H1 (cell line): ENCODE measurements around the gene PM20D1. TPM values are rescaled to one million over a fixed set of nuclear protein-coding genes. Genes with fewer than 3 reads are reported as not detected.

Experiments used
- CTCF ChIA-PET: fragments of 300-600 bp; sonication (Branson Sonifier 250); formaldehyde crosslinking; loops from one replicate; lab custom pipeline; 2021; ENCODE audit not compliant: partially characterized antibody; lab: Charles Lee
- POLR2A ChIA-PET: fragments of 300-600 bp; sonication (Branson Sonifier 250); formaldehyde crosslinking; loops from one replicate; lab custom pipeline; 2021; ENCODE audit warnings: inconsistent platforms; ENCODE audit not compliant: partially characterized antibody; lab: Charles Lee
- DNase-seq, 2 experiments: peaks; one replicate each; pipeline versions ENCODE4 v3.0.0 to v3.0.0-alpha.2; 2010 to 2022; ENCODE audit warnings: low spot score in 2 of 2, low read depth in 1 of 2, mixed read lengths in 1 of 2
- FAIRE-seq: peaks from 2 replicates; lab custom pipeline; 2011; peaks lifted over from hg19 to GRCh38; lab: Jason Lieb, UNC
- H2AFZ ChIP-seq: 2 replicates; pipeline ENCODE4 v1.8.1; 2012; ENCODE audit warnings: low read length, inconsistent platforms
- H2AK5ac ChIP-seq: 2 replicates; pipeline ENCODE4 v1.6.1; 2013; ENCODE audit warnings: low read depth, low read length
- H2BK120ac ChIP-seq: replicated peaks from 2 replicates; pipeline ENCODE3; 2013; ENCODE audit warnings: low read depth, low read length, inconsistent platforms
- H2BK12ac ChIP-seq: 2 replicates; pipeline ENCODE4 v1.6.1; 2013; ENCODE audit warnings: low read depth, low read length
- H2BK15ac ChIP-seq: 2 replicates; pipeline ENCODE4 v1.6.1; 2013; ENCODE audit warnings: low read length
- H2BK20ac ChIP-seq: 2 replicates; pipeline ENCODE4 v1.6.1; 2013; ENCODE audit warnings: low read length
- H2BK5ac ChIP-seq: 2 replicates; pipeline ENCODE4 v1.6.1; 2013; ENCODE audit warnings: low read depth, low read length
- H3K14ac ChIP-seq: 2 replicates; pipeline ENCODE4 v1.6.1; 2013; ENCODE audit warnings: inconsistent platforms; ENCODE audit not compliant: insufficient read length
- H3K18ac ChIP-seq: 2 replicates; pipeline ENCODE4 v1.6.1; 2013; ENCODE audit warnings: low read length; ENCODE audit errors: extremely low read depth
- H3K23ac ChIP-seq: 2 replicates; pipeline ENCODE4 v1.6.1; 2013; ENCODE audit warnings: inconsistent platforms; ENCODE audit not compliant: insufficient read length
- H3K23me2 ChIP-seq: 2 replicates; pipeline ENCODE4 v1.6.1; 2013; ENCODE audit warnings: low read depth, low read length
- H3K27ac ChIP-seq: 2 replicates; pipeline ENCODE4 v1.6.1; 2011; ENCODE audit warnings: low read depth, low read length, inconsistent platforms
- H3K27me3 ChIP-seq, 4 experiments: replicated peaks in 1 of 4; 1 replicate in 1 of 4; 2 replicates in 3 of 4; pipeline versions ENCODE4 v1.6.1 to v1.8.1; 2011 to 2013; ENCODE audit warnings: low read length in 3 of 4, mild to moderate bottlenecking in 3 of 4, inconsistent platforms in 2 of 4, mixed read lengths in 2 of 4, moderate library complexity in 1 of 4; ENCODE audit not compliant: control insufficient read depth in 3 of 4, insufficient read depth in 3 of 4; ENCODE audit errors: extremely low read depth in 1 of 4
- H3K36me3 ChIP-seq, 4 experiments: 2 replicates each; pipeline versions ENCODE4 v1.6.1 to v1.8.1; 2011 to 2013; ENCODE audit warnings: mild to moderate bottlenecking in 4 of 4, low read length in 3 of 4, moderate library complexity in 2 of 4, control low read depth in 1 of 4, inconsistent platforms in 1 of 4; ENCODE audit not compliant: insufficient read depth in 4 of 4, control insufficient read depth in 2 of 4
- H3K4ac ChIP-seq: replicated peaks from 2 replicates; pipeline ENCODE3; 2013; ENCODE audit warnings: low read length, low read depth, mixed read lengths, inconsistent platforms; ENCODE audit not compliant: insufficient read length
- H3K4me1 ChIP-seq, 4 experiments: replicated peaks in 1 of 4; 1 replicate in 1 of 4; 2 replicates in 3 of 4; pipeline versions ENCODE4 v1.6.1 to v1.8.1; 2011 to 2013; ENCODE audit warnings: low read length in 3 of 4, inconsistent platforms in 2 of 4, mixed read lengths in 1 of 4; ENCODE audit not compliant: insufficient read depth in 4 of 4, control insufficient read depth in 3 of 4
- H3K4me2 ChIP-seq, 2 experiments: 2 replicates each; pipeline versions ENCODE4 v1.6.1 to v1.8.1; 2011 to 2013; ENCODE audit warnings: low read depth in 2 of 2, low read length in 2 of 2, control low read depth in 1 of 2, inconsistent platforms in 1 of 2, mild to moderate bottlenecking in 1 of 2; ENCODE audit not compliant: insufficient read depth in 1 of 2
- H3K4me3 ChIP-seq, 4 experiments: fragments of 200-600, 300-600 bp in 1 of 4; sonication (generic), shearing (Covaris generic), sonication (Bioruptor Twin) in 1 of 4; 2 replicates each; pipeline versions ENCODE4 v1.5.1 to v1.8.1; 2011 to 2016; ENCODE audit warnings: low read length in 4 of 4, low read depth in 3 of 4, control low read depth in 2 of 4, inconsistent platforms in 2 of 4, mild to moderate bottlenecking in 2 of 4, mixed read lengths in 1 of 4, moderate library complexity in 1 of 4; ENCODE audit not compliant: insufficient read depth in 2 of 4; ENCODE audit errors: extremely low read depth in 1 of 4
- H3K56ac ChIP-seq: replicated peaks from 2 replicates; pipeline ENCODE3; 2013; ENCODE audit warnings: low read depth, mild to moderate bottlenecking, mixed read lengths, low read length, inconsistent platforms; ENCODE audit not compliant: insufficient read length
- H3K79me1 ChIP-seq: 2 replicates; pipeline ENCODE4 v1.6.1; 2013; ENCODE audit warnings: low read depth, low read length, control low read depth
- H3K79me2 ChIP-seq, 2 experiments: 2 replicates each; pipeline versions ENCODE4 v1.6.1 to v1.8.1; 2012 to 2013; ENCODE audit warnings: low read length in 2 of 2, mild to moderate bottlenecking in 2 of 2, inconsistent platforms in 1 of 2; ENCODE audit not compliant: insufficient read depth in 2 of 2, control insufficient read depth in 1 of 2
- H3K9ac ChIP-seq, 4 experiments: replicated peaks in 1 of 4; 1 replicate in 1 of 4; 2 replicates in 3 of 4; pipeline versions ENCODE4 v1.6.1 to v1.8.1; 2011 to 2013; ENCODE audit warnings: low read depth in 3 of 4, low read length in 3 of 4, control low read depth in 2 of 4, mild to moderate bottlenecking in 2 of 4, moderate library complexity in 2 of 4, inconsistent platforms in 1 of 4; ENCODE audit errors: extremely low read depth in 1 of 4
- H3K9me3 ChIP-seq, 2 experiments: 2 replicates each; pipeline versions ENCODE4 v1.6.1 to v1.8.1; 2012 to 2013; ENCODE audit warnings: mild to moderate bottlenecking in 2 of 2, moderate library complexity in 2 of 2, control low read depth in 1 of 2, inconsistent platforms in 1 of 2, low read depth in 1 of 2, low read length in 1 of 2, mixed read lengths in 1 of 2; ENCODE audit not compliant: insufficient read depth in 2 of 2
- H4K20me1 ChIP-seq, 2 experiments: replicated peaks in 1 of 2; 2 replicates each; pipeline versions ENCODE3 to v1.8.1; 2011 to 2013; ENCODE audit warnings: inconsistent platforms in 2 of 2, low read length in 2 of 2, mild to moderate bottlenecking in 1 of 2; ENCODE audit not compliant: insufficient read depth in 2 of 2, control insufficient read depth in 1 of 2
- H4K5ac ChIP-seq: 2 replicates; pipeline ENCODE4 v1.6.1; 2013; ENCODE audit warnings: low read length, low read depth, mixed read lengths, inconsistent platforms; ENCODE audit not compliant: insufficient read length
- H4K8ac ChIP-seq: 2 replicates; pipeline ENCODE4 v1.8.0; 2013; ENCODE audit warnings: mild to moderate bottlenecking, moderate library complexity, low read length, inconsistent platforms; ENCODE audit not compliant: insufficient read depth; ENCODE audit errors: extremely low read depth
- H4K91ac ChIP-seq: replicated peaks from 2 replicates; pipeline ENCODE3; 2013; ENCODE audit warnings: low read length, mixed read lengths, inconsistent platforms; ENCODE audit not compliant: insufficient read length
- ASH2L ChIP-seq: fragments of 200-600, 300-600 bp; sonication (generic); IDR thresholded peaks from one replicate; pipeline ENCODE4 v1.7.1; 2017; ENCODE audit warnings: low read length
- CHD2 ChIP-seq: IDR thresholded peaks from 2 replicates; pipeline ENCODE4 v1.6.1; 2012; ENCODE audit warnings: low read length, improper control_type of control experiment
- CREB1 ChIP-seq: IDR thresholded peaks from 2 replicates; pipeline ENCODE4 v1.6.1; 2012; ENCODE audit warnings: inconsistent platforms
- POLR2AphosphoS5 ChIP-seq: IDR thresholded peaks from 2 replicates; pipeline ENCODE4 v1.6.1; 2011; ENCODE audit warnings: low read depth, low read length
- SAP30 ChIP-seq: fragments of 300-600 bp; sonication (generic); IDR thresholded peaks from 2 replicates; pipeline ENCODE4 v1.7.1; 2012; ENCODE audit warnings: low read length, moderate library complexity, mild to moderate bottlenecking, inconsistent platforms; ENCODE audit not compliant: insufficient read depth, insufficient replicate concordance
- SIN3A ChIP-seq, 2 experiments: IDR thresholded peaks in 1 of 2; conservative IDR thresholded peaks in 1 of 2; 2 replicates each; pipeline ENCODE4 v1.6.1; 2011 to 2012; ENCODE audit warnings: low read length in 2 of 2, improper control_type of control experiment in 1 of 2, low read depth in 1 of 2, mild to moderate bottlenecking in 1 of 2
- SP1 ChIP-seq: IDR thresholded peaks from 2 replicates; pipeline ENCODE4 v1.6.1; 2011; ENCODE audit warnings: low read depth, low read length
- TAF1 ChIP-seq: IDR thresholded peaks from 2 replicates; pipeline ENCODE4 v1.6.1; 2011; ENCODE audit warnings: mild to moderate bottlenecking, low read depth, low read length
- TAF7 ChIP-seq: optimal IDR thresholded peaks from 2 replicates; pipeline ENCODE3; 2011; ENCODE audit warnings: low read depth, mild to moderate bottlenecking, inconsistent platforms, low read length, moderate library complexity, borderline replicate concordance
- WGBS, 2 experiments: shearing (Covaris generic) in 1 of 2; methylation state at CpG; one replicate each; pipeline versions ENCODE4 v1.1.6 to v1.1.7; 2013 to 2015; ENCODE audit warnings: low lambda C conversion rate in 2 of 2, mixed read lengths in 2 of 2, inconsistent platforms in 1 of 2, low coverage in 1 of 2, missing lambda C conversion rate in 1 of 2; ENCODE audit not compliant: insufficient replicate concordance in 2 of 2, insufficient coverage in 1 of 2, insufficient read length in 1 of 2; ENCODE audit errors: extremely low coverage in 1 of 2, missing lambda C conversion rate in 1 of 2; 5-methylcytosine and 5-hydroxymethylcytosine counted together
- polyA plus RNA-seq, 7 experiments: library from polyadenylated mRNA; depleted of rRNA in 3 of 7; stranded (reverse) in 5 of 7; unstranded in 2 of 7; fragments of >200 nt in 5 of 7; fragments of 200-250 nt in 2 of 7; gene quantifications; 1 replicate in 5 of 7; 2 replicates in 1 of 7; 4 replicates in 1 of 7; pipeline versions ENCODE4 v1.2.1 to v1.2.3, GENCODE V29; 2011 to 2013; ENCODE audit warnings: missing spikeins in 2 of 7, mixed read lengths in 2 of 7
- total RNA-seq: library from RNA; stranded (reverse); fragmentation: NEBNext Ultra II Directional; extraction: Animal tissue kit (Norgen Biotek cat#: 25700); gene quantifications from 2 replicates; pipeline ENCODE4 v1.2.1, GENCODE V29; 2021
- TF ChIP-seq, protein P1 (sequence below): IDR thresholded peaks from 2 replicates; pipeline ENCODE4 v1.6.1; 2012; ENCODE audit warnings: inconsistent platforms

Gene PM20D1
- total and polyA plus RNA-seq, 2 of the 8 experiments (the other 6 are each of a cell fraction or from before 2014, with no cell fraction given): 0.05 TPM; not detected in 1

DNA sequence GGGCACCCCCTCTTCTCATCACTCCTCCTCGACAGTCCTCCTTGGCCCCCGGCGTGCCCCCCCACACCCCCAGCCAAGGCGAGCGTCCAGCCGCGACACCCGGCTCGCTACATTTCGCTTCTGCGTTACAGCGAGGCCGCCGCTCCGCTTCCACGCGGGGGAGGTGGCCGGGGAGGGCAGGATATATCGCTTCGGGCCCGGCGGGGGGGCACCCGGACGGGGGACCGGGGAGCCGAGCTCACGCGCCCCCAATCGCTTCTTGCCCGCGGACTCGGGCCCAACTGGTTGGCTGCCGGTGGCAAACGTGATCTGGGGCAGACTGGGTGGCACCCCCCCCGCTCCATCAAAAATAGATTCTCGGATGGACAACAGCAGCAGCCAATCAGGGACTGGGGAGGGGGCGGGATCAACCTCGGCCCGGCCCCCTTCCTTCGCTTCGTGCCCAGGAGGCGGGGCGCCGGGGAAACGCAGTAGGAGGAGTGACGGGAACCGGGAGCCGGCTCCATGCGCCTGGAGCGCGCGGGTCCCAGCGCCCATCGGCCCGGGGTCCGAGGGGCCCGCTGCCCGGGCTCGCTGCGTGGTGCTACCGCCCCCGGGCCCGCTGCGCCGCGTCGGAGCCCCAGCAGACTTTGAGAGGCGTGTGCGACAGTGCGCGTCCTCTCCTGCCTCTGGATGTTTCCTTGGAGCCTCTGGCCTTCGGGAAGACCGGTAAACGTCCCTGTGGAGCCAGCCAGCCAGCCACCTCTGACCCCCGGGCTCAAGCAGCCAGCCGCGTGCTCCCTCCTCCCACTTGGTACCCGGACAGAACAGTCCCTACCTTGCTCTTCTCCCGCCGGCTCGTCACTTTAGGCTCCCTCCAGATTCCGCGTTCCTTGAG lies 36.8 kb downstream of the PM20D1 start, which contains the start of gene SLC41A1:
Gene SLC41A1 (minus strand): TSS at position 321 of the 877 bp plus-strand sequence. CDS start 2,757 bp downstream, outside the sequence.
- FAIRE-seq: no peak
- Histone ChIP-seq H3K79me2 (peaks cover 0 to 37% of the 10 kb centered on the region in 2 experiments; a peak in 2 of 4 replicates), H3K36me3 (peaks cover 7 to 11% (median 7%) of the 10 kb centered on the region in 4 experiments; a peak in 5 of 8 replicates), H3K23me2 (peaks cover 6% of the 10 kb centered on the region; the same call in 1 of the 2 replicates), H3K27ac (peak within 1 kb of the TSS; percentile 26; the same call in 1 of the 2 replicates), H3K9me3 (no peaks in the 10 kb centered on the region), H4K20me1 (peaks cover 0 to 9% of the 10 kb centered on the region in 2 experiments), H3K23ac (no peak within 1 kb of the TSS), H3K4me3 (peak within 1 kb of the TSS; percentile 49 to 94 (median 64)), H2BK5ac (peak within 1 kb of the TSS; percentile 87; the same call in 1 of the 2 replicates), H3K18ac (peak within 1 kb of the TSS; percentile 92), H2BK20ac (no peak within 1 kb of the TSS), H2AK5ac (no peak within 1 kb of the TSS), H2BK15ac (peak within 1 kb of the TSS; percentile 77; the same call in 1 of the 2 replicates), H3K4ac (no peak within 1 kb of the TSS), H4K5ac (peak within 1 kb of the TSS; percentile 82), H3K14ac (no peak within 1 kb of the TSS), H3K4me2 (peak within 1 kb of the TSS; percentile 96 to 97), H3K56ac (peak within 1 kb of the TSS; percentile 67), H2BK12ac (peak within 1 kb of the TSS; percentile 50), H3K79me1 (peaks cover 10% of the 10 kb centered on the region), H3K4me1 (peaks cover 2 to 7% (median 6%) of the 10 kb centered on the region in 4 experiments; a peak in 5 of 7 replicates), H3K9ac (peak within 1 kb of the TSS; percentile 72 to 83 (median 78)), H3K27me3 (peaks cover 0 to 3% (median 0%) of the 10 kb centered on the region in 4 experiments; a peak in 2 of 7 replicates), H2AFZ (peak within 1 kb of the TSS; percentile 58), H2BK120ac (no peak within 1 kb of the TSS), H4K8ac (peak within 1 kb of the TSS; percentile 58), H4K91ac (no peak within 1 kb of the TSS)
- WGBS, 2 experiments: 3% methylated on average over 40 of the region's 83 CpGs; no CpG with 5 or more reads in 1 of the 2 experiments
- ChIA-PET CTCF (interaction anchor here (0.8 to 5.0 kb wide), 3 partner anchors 14 to 113 kb away, joined by 3 to 20 read pairs (median 3); no protein-coding TSS in a partner anchor), POLR2A (interaction anchor here (1.0 to 1.6 kb wide), 4 partner anchors 14 to 69 kb away, joined by 3 to 5 read pairs (median 4); no protein-coding TSS in a partner anchor)
- DNase-seq: peak; percentile 74 to 94
- TF ChIP-seq CHD2 (peak; percentile 80), TAF1 (peak; percentile 60; the same call in 1 of the 2 replicates), SIN3A (conservative IDR thresholded peaks at IDR 0.05 in 1 of 2, IDR thresholded peaks at IDR 0.05 in 1 of 2; ENCODE audit: low read depth in 1 of 2, low read length in 2 of 2) (peak in 1 of 2 experiments; percentile 34; a peak in 1 of 4 replicates), ASH2L (peak; percentile 73), SAP30 (no peak), POLR2AphosphoS5 (peak; percentile 71; the same call in 1 of the 2 replicates), TAF7 (no peak), CREB1 (peak; percentile 29; the same call in 1 of the 2 replicates), SP1 (peak; percentile 90)
- TF ChIP-seq, protein P1, sequence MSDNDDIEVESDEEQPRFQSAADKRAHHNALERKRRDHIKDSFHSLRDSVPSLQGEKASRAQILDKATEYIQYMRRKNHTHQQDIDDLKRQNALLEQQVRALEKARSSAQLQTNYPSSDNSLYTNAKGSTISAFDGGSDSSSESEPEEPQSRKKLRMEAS: peak; percentile 58; the same call in 1 of the 2 replicates
